Gastroesophageal sphincter (tissue), 4 donors: ENCODE measurements around the gene NTS. TPM values are rescaled to one million over a fixed set of nuclear protein-coding genes. Genes with fewer than 3 reads are reported as not detected.

Experiments used
- ATAC-seq: fragments of 150-250 bp; one replicate; pipeline ENCODE4 v1.9.1; 2016; ENCODE audit warnings: mild to moderate bottlenecking, moderate library complexity
- H3K27ac ChIP-seq, 4 donors: fragments of 200-600 bp; sonication (generic) in 3 of 4; 1 replicate in 3 of 4; 2 replicates in 1 of 4; pipeline ENCODE4 v1.5.1; 2016 to 2019
- H3K27me3 ChIP-seq: fragments of 200-600 bp; sonication (generic); one replicate; pipeline ENCODE4 v1.5.1; 2019
- H3K36me3 ChIP-seq, 2 donors: fragments of 200-600 bp; sonication (generic); one replicate each; pipeline ENCODE4 v1.5.1; 2019; ENCODE audit warnings: control low read depth in 1 of 2
- H3K4me1 ChIP-seq, 3 donors: fragments of 200-600 bp; sonication (generic); 1 replicate in 2 of 3; 2 replicates in 1 of 3; pipeline ENCODE4 v1.5.1; 2016 to 2019; ENCODE audit warnings: control low read depth in 2 of 3
- H3K4me3 ChIP-seq, 2 donors: fragments of 200-600 bp; sonication (generic); one replicate each; pipeline ENCODE4 v1.5.1; 2019; ENCODE audit warnings: mild to moderate bottlenecking in 1 of 2, moderate library complexity in 1 of 2
- H3K9me3 ChIP-seq, 3 donors: fragments of 200-600 bp; sonication (generic); one replicate each; pipeline ENCODE4 v1.5.1; 2017 to 2019; ENCODE audit warnings: control low read depth in 2 of 3
- EP300 ChIP-seq: sonication (generic); formaldehyde crosslinking; IDR thresholded peaks from one replicate; pipeline ENCODE4 v1.6.1; 2017; ENCODE audit warnings: antibody characterized with exemption, mild to moderate bottlenecking
- POLR2A ChIP-seq, 2 donors: fragments of 450-650 bp; IDR thresholded peaks; one replicate each; pipeline ENCODE4 v1.6.1; 2017; ENCODE audit warnings: antibody characterized with exemption in 2 of 2, mild to moderate bottlenecking in 2 of 2, moderate library complexity in 1 of 2
- POLR2AphosphoS5 ChIP-seq: sonication (generic); formaldehyde crosslinking; IDR thresholded peaks from one replicate; pipeline ENCODE4 v1.6.1; 2017; ENCODE audit warnings: antibody characterized with exemption
- WGBS, 2 donors: methylation state at CpG; one replicate each; pipeline ENCODE4 v1.1.5; 2018; ENCODE audit warnings: low coverage in 1 of 2; 5-methylcytosine and 5-hydroxymethylcytosine counted together
- total RNA-seq, 4 donors: library from RNA; depleted of rRNA; stranded (reverse); fragments of >200 nt; gene quantifications; one replicate each; pipeline ENCODE4 v1.1.0, GENCODE V29; 2016
- TF ChIP-seq, protein P1 (sequence below), 4 experiments: fragments of 200-600 bp in 2 of 4; fragments of 450-650 bp in 2 of 4; sonication (generic) in 1 of 4; IDR thresholded peaks; one replicate each; pipeline ENCODE4 v1.5.1; 2017 to 2019; ENCODE audit warnings: antibody characterized with exemption in 4 of 4, mild to moderate bottlenecking in 2 of 4, moderate library complexity in 2 of 4

NTS gene
- total RNA-seq, 4 donors from 2014 or later: 0.40 to 0.66 (median 0.47) TPM; not detected in 1

DNA sequence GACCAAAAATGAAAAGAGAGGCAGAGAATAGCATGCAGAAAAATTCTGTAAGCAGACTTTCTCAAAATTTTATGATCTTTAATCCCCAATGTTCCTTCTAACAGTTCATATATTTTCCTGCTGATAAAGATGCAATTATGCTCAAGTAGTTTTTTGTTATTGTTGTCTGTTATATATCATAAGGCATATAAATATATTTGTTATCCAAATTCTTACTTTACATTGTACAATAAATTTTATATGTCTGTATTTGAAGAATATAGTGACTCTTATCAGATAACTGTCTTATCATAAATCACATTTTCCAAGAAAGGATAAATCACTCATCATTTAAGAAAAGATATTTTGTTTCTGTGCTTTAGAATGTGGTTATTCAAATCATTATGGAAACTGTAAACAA is 40.5 kb upstream of the NTS start:
- TF ChIP-seq POLR2AphosphoS5: no peak
- ATAC-seq: no peak

DNA sequence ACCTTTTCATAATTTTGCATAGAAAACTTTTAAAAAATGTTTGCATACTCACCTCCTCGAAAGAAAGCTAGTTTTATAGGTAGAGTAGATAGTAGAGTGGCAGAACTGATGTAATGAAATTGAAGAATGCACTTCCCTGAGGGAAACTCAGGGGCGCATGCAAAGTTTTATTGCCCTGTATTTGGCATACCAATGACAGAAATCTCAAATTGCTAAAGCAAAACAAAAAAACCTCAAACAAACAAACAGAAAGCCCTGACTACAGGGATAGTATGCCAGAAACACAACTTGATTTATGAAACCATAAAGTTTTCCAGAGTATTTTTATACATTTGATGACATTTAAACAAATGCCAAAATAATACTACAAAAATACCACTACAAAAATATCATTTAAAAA is 39.7 kb upstream of the NTS start:
- 78 to 92% methylated on average over 2 of the region's 2 CpGs for WGBS, 2 donors
- no peak overlapping the region for H3K27ac ChIP-seq
- TF ChIP-seq, protein P1, sequence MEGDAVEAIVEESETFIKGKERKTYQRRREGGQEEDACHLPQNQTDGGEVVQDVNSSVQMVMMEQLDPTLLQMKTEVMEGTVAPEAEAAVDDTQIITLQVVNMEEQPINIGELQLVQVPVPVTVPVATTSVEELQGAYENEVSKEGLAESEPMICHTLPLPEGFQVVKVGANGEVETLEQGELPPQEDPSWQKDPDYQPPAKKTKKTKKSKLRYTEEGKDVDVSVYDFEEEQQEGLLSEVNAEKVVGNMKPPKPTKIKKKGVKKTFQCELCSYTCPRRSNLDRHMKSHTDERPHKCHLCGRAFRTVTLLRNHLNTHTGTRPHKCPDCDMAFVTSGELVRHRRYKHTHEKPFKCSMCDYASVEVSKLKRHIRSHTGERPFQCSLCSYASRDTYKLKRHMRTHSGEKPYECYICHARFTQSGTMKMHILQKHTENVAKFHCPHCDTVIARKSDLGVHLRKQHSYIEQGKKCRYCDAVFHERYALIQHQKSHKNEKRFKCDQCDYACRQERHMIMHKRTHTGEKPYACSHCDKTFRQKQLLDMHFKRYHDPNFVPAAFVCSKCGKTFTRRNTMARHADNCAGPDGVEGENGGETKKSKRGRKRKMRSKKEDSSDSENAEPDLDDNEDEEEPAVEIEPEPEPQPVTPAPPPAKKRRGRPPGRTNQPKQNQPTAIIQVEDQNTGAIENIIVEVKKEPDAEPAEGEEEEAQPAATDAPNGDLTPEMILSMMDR (IDR thresholded peaks at IDR 0.05): no peak
- TF ChIP-seq POLR2AphosphoS5 (no peak), EP300 (no peak), POLR2A (IDR thresholded peaks at IDR 0.05) (no peak)
- H3K4me3 ChIP-seq: peak overlapping the region in 1 of 2 donors; percentile 47
- no peaks in the 10 kb centered on the region for H3K9me3 ChIP-seq
- H3K36me3 ChIP-seq: no peaks in the 10 kb centered on the region
- peaks cover 0 to 19% (median 0%) of the 10 kb centered on the region in 3 donors for H3K4me1 ChIP-seq
- ATAC-seq: no peak
- H3K27me3 ChIP-seq: no peaks in the 10 kb centered on the region

More for the DNA sequence above, 40.5 kb upstream of the NTS start:
- H3K4me3 ChIP-seq: peak overlapping the region in 1 of 2 donors; percentile 47
- no peaks in the 10 kb centered on the region for H3K27me3 ChIP-seq
- H3K36me3 ChIP-seq: no peaks in the 10 kb centered on the region
- H3K4me1 ChIP-seq: peaks cover 0 to 19% (median 0%) of the 10 kb centered on the region in 3 donors
- no peak overlapping the region for H3K27ac ChIP-seq
- no peaks in the 10 kb centered on the region for H3K9me3 ChIP-seq

GRCh38 chr12:85835426-85836196 is 38.5 kb upstream of the NTS start:
- Histone ChIP-seq H3K27me3 (no peaks in the 10 kb centered on the region), H3K4me1 (peaks cover 0 to 19% (median 0%) of the 10 kb centered on the region in 3 donors), H3K9me3 (no peaks in the 10 kb centered on the region), H3K36me3 (no peaks in the 10 kb centered on the region), H3K27ac (peak overlapping the region; percentile 60 to 74 (median 64)), H3K4me3 (peak overlapping the region; percentile 47 to 57)
- no peak for TF ChIP-seq POLR2AphosphoS5
- TF ChIP-seq POLR2A (IDR thresholded peaks at IDR 0.05): no peak
- TF ChIP-seq, protein P1 (IDR thresholded peaks at IDR 0.05): no peak
- no peak for TF ChIP-seq EP300
- 13 to 19% methylated on average over 2 to 4 of the region's 4 CpGs for WGBS, 2 donors
- ATAC-seq: peak; percentile 29

DNA sequence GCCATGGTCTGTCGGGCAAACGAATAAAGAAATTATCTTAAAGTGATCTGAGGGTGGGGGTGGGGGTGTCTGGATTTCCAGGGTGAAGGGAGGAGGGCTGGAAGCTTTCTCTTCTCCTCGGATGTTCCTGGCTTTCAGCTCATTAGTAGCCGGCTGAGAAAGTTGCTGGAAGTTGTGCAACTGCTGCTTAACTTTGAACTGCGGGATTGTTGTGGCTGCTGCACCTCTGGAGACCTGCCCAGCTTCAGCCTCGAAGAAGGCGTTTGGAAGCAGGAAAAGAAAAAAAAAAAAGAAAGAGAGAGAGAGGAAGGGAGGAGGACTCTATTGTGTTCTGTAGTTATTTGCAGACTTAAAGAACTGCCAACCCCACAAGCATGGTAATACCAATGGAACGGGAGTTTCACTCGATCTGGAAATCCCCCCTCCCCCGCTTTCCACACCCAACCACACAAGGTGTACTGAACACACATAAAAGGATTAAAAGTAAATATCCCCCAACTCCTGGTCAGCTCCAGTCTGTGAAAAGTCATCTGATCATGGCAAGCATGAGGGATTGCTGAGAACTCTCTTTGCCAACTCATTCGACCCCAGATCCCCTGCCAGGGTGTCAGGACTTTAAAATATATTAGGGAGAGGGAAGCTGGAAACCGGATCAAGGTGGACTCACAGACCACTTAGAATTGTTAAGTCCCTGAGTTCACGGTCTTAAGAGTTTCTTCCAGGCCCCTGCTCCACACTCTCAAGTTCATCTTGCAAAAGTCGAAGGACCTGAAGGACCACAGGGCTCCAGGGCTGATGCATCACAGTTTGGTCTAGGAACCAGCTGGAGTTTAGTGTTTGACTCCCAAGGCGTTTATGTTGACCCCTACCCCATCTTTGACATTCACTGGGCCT is 37.7 kb upstream of the NTS start, which contains the start of gene RASSF9:
RASSF9 (minus strand) TSS at position 213 of the 894 bp plus-strand sequence; CDS start at position 5, 208 bp downstream.
- H3K27ac ChIP-seq: peak within 1 kb of the TSS; percentile 60 to 74 (median 64)
- WGBS, 2 donors: 17 to 29% methylated on average over 11 to 12 of the region's 15 CpGs
- peak; percentile 87 for ATAC-seq

More for the DNA sequence above, 37.7 kb upstream of the NTS start, which contains the start of gene RASSF9:
- Histone ChIP-seq H3K36me3 (no peaks in the 10 kb centered on the region), H3K4me3 (peak within 1 kb of the TSS; percentile 47 to 57), H3K9me3 (no peaks in the 10 kb centered on the region), H3K4me1 (peaks cover 0 to 19% (median 0%) of the 10 kb centered on the region in 3 donors), H3K27me3 (no peaks in the 10 kb centered on the region)
- TF ChIP-seq EP300: no peak
- no peak for TF ChIP-seq POLR2AphosphoS5
- TF ChIP-seq POLR2A (IDR thresholded peaks at IDR 0.05): no peak
- TF ChIP-seq, protein P1 (IDR thresholded peaks at IDR 0.05): no peak
